ENCODE results near the gene FXYD6.

FXYD6 gene

GRCh38 chr11:117830674-117831351 lies 45.6 kb downstream of the FXYD6 start:
- Histone ChIP-seq H4K20me1 (ENCODE audit: low read depth, low read length) (no peaks in the 10 kb centered on the region), H3K4me2 (ENCODE audit: low read depth, low read length, poor library complexity, severe bottlenecking) (no peak overlapping the region), H3K9me2 (replicated peaks; ENCODE audit: insufficient read depth, low read length) (no peaks in the 10 kb centered on the region), H3K79me2 (ENCODE audit: insufficient read depth, low read length) (no peaks in the 10 kb centered on the region), H2AFZ (ENCODE audit: low read depth, low read length, severe bottlenecking) (no peak overlapping the region), H3K9ac (ENCODE audit: low read length) (no peak overlapping the region), H3K27me3 (ENCODE audit: low read length) (no peaks in the 10 kb centered on the region), H3F3A (ENCODE audit: insufficient read depth) (no peaks in the 10 kb centered on the region), H3K4me3 (ENCODE audit: insufficient read depth, low read length, poor library complexity, severe bottlenecking) (no peak overlapping the region), H3K36me3 (ENCODE audit: low read length) (no peaks in the 10 kb centered on the region), H3K27ac (ENCODE audit: low read depth, low read length) (no peak overlapping the region), H3K9me3 (ENCODE audit: insufficient read depth, low read length) (no peaks in the 10 kb centered on the region)
- TF ChIP-seq EZH2phosphoT487 (conservative IDR thresholded peaks at IDR 0.05; ENCODE audit: low read length) (no peak), CTCF (IDR thresholded peaks at IDR 0.05; ENCODE audit: insufficient read depth, low read length, poor library complexity, severe bottlenecking) (no peak)

GRCh38 chr11:117830072-117830471 lies 46.4 kb downstream of the FXYD6 start:
- no peaks in the 10 kb centered on the region for H4K20me1 ChIP-seq (ENCODE audit: low read depth, low read length)
- H3K79me2 ChIP-seq (ENCODE audit: insufficient read depth, low read length): no peaks in the 10 kb centered on the region
- H3K9me2 ChIP-seq (replicated peaks; ENCODE audit: insufficient read depth, low read length): no peaks in the 10 kb centered on the region
- H3K27ac ChIP-seq (ENCODE audit: low read depth, low read length): no peak overlapping the region
- H3K4me3 ChIP-seq (ENCODE audit: insufficient read depth, low read length, poor library complexity, severe bottlenecking): no peak overlapping the region
- H3K9me3 ChIP-seq (ENCODE audit: insufficient read depth, low read length): no peaks in the 10 kb centered on the region
- no peak overlapping the region for H3K4me2 ChIP-seq (ENCODE audit: low read depth, low read length, poor library complexity, severe bottlenecking)
- no peak for TF ChIP-seq EZH2phosphoT487 (conservative IDR thresholded peaks at IDR 0.05; ENCODE audit: low read length)
- TF ChIP-seq CTCF (IDR thresholded peaks at IDR 0.05; ENCODE audit: insufficient read depth, low read length, poor library complexity, severe bottlenecking): no peak
- no peaks in the 10 kb centered on the region for H3K36me3 ChIP-seq (ENCODE audit: low read length)
- H2AFZ ChIP-seq (ENCODE audit: low read depth, low read length, severe bottlenecking): no peak overlapping the region
- no peaks in the 10 kb centered on the region for H3F3A ChIP-seq (ENCODE audit: insufficient read depth)
- no peaks in the 10 kb centered on the region for H3K27me3 ChIP-seq (ENCODE audit: low read length)
- no peak overlapping the region for H3K9ac ChIP-seq (ENCODE audit: low read length)

- Histone ChIP-seq H3K9me3 (ENCODE audit: insufficient read depth, low read length) (no peaks in the 10 kb centered on the region), H3K27ac (ENCODE audit: low read depth, low read length) (no peak overlapping the region), H3F3A (ENCODE audit: insufficient read depth) (no peaks in the 10 kb centered on the region), H3K79me2 (ENCODE audit: insufficient read depth, low read length) (no peaks in the 10 kb centered on the region), H3K4me3 (ENCODE audit: insufficient read depth, low read length, poor library complexity, severe bottlenecking) (no peak overlapping the region), H3K4me2 (ENCODE audit: low read depth, low read length, poor library complexity, severe bottlenecking) (no peak overlapping the region), H3K27me3 (ENCODE audit: low read length) (no peaks in the 10 kb centered on the region), H3K36me3 (ENCODE audit: low read length) (no peaks in the 10 kb centered on the region), H3K9ac (ENCODE audit: low read length) (no peak overlapping the region), H2AFZ (ENCODE audit: low read depth, low read length, severe bottlenecking) (no peak overlapping the region), H3K9me2 (replicated peaks; ENCODE audit: insufficient read depth, low read length) (no peaks in the 10 kb centered on the region), H4K20me1 (ENCODE audit: low read depth, low read length) (no peaks in the 10 kb centered on the region)
- no peak for TF ChIP-seq EZH2phosphoT487 (conservative IDR thresholded peaks at IDR 0.05; ENCODE audit: low read length)
- no peak for TF ChIP-seq CTCF (IDR thresholded peaks at IDR 0.05; ENCODE audit: insufficient read depth, low read length, poor library complexity, severe bottlenecking)
Measured at GRCh38 chr11:117829369-117829725, 47.1 kb downstream of the FXYD6 start.

All from SU-DHL-6 (cell line).